HG02678 (cell line): Measurements from ENCODE around the gene TBC1D22B.
"Not testable (repeated sequence)": the region's sequence is repeated elsewhere in the genome, so short reads cannot be mapped to it uniquely, and the experiment has no call there.

Experiments
- ATAC-seq: cut with Tn5 transposase; IDR thresholded peaks from one replicate; pipeline ENCODE4 v1.9.1; 2021; ENCODE audit warnings: mild to moderate bottlenecking, moderate library complexity; ENCODE audit not compliant: unreplicated experiment

Gene TBC1D22B

GRCh38 chr6:37319156-37319555 lies 61.6 kb downstream of the TBC1D22B start:
- ATAC-seq, result no peak

- no peak for ATAC-seq
Observed at GRCh38 chr6:37319856-37320480, 62.4 kb downstream of the TBC1D22B start.

GRCh38 chr6:37320646-37321045 lies 63.1 kb downstream of the TBC1D22B start:
- no peak for ATAC-seq

- ATAC-seq, result no peak
Observed at GRCh38 chr6:37321101-37321500, 63.5 kb downstream of the TBC1D22B start.

- no peak for ATAC-seq
Observed at GRCh38 chr6:37321516-37322415, 64.2 kb downstream of the TBC1D22B start.

- ATAC-seq, result no peak
Observed at GRCh38 chr6:37323580-37323979, 66.0 kb downstream of the TBC1D22B start.

GRCh38 chr6:37324131-37325033 lies 66.8 kb downstream of the TBC1D22B start:
- ATAC-seq, result no peak

- ATAC-seq, result not testable (repeated sequence)
Observed at GRCh38 chr6:37330345-37330744, 72.8 kb downstream of the TBC1D22B start.

GRCh38 chr6:37331047-37331446 lies 73.5 kb downstream of the TBC1D22B start:
- ATAC-seq, result no peak

- ATAC-seq, result no peak
Observed at GRCh38 chr6:37332894-37333293, 75.3 kb downstream of the TBC1D22B start.

- no peak for ATAC-seq
Observed at GRCh38 chr6:37334047-37334446, 76.5 kb downstream of the TBC1D22B start.

- ATAC-seq, result not testable (repeated sequence)
Observed at GRCh38 chr6:37338317-37338716, 80.7 kb downstream of the TBC1D22B start.

- no peak for ATAC-seq
Observed at GRCh38 chr6:37338745-37339255, 81.2 kb downstream of the TBC1D22B start.

- ATAC-seq, result no peak
Observed at GRCh38 chr6:37339741-37340638, 82.4 kb downstream of the TBC1D22B start.

GRCh38 chr6:37340639-37340943 lies 83.0 kb downstream of the TBC1D22B start:
- ATAC-seq, result no peak

GRCh38 chr6:37343248-37343647 lies 85.7 kb downstream of the TBC1D22B start:
- no peak for ATAC-seq

GRCh38 chr6:37344308-37344707 lies 86.7 kb downstream of the TBC1D22B start:
- no peak for ATAC-seq

- ATAC-seq, result not testable (repeated sequence)
Observed at GRCh38 chr6:37345804-37346203, 88.2 kb downstream of the TBC1D22B start.

GRCh38 chr6:37347177-37347576 lies 89.6 kb downstream of the TBC1D22B start:
- no peak for ATAC-seq

GRCh38 chr6:37347670-37348111 lies 90.1 kb downstream of the TBC1D22B start:
- no peak for ATAC-seq
